Stimulated activated CD4-positive, alpha-beta T cell treated with anti-CD3 and anti-CD28 coated beads, Interleukin-12 subunit alpha, Interleukin-12 subunit beta, amount 100 ng/mL, for 48 hours (primary cell): Measurements from ENCODE around the gene KCNN1.
A peak's percentile ranks its signal among the peaks of the same experiment; 100 is the strongest.
"Not testable (repeated sequence)": the region's sequence is repeated elsewhere in the genome, so short reads cannot be mapped to it uniquely, and the experiment has no call there.

ENCODE experiments used
- DNase-seq, 3 donors: peaks; one replicate each; pipeline ENCODE4 v3.0.0-alpha.2; 2020; ENCODE audit warnings: low read depth in 2 of 3, low spot score in 1 of 3

KCNN1 gene

DNA sequence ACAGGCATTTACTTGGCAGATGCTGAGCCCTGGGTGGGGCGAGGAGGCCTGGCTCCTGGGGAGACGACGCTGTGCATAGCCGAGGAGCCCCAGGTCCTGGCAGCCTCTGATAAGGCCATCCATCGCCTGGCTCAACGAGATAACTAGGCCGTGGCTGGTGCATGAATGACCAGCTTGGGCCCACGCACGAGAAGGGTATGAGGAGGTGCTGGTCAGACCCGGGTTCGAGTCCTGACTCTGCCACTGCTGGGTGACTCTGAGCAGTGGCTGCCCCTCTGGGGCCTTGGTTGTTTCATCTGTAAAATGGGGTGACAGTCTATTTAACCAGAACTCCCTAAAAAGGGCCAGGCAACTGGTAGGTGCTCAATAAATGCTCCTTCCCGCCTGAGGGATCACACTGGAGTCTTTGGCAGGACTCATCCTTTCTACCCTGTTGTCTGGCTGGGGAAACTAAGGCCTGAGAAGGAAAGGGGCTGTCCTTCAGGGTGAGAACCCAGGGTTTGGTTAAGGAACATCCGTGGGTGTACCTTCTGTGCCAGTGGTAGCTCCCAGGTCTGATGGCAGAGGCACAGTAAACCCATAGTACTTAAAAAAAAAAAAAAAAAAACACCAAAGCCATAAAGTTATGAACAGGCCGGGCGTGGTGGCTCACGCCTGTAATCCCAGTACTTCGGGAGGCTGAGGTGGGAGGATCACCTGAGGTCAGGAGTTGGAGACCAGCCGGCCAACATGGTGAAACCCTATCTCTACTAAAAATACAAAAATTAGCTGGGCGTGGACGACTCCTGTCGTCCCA, 33.0 kb downstream of the KCNN1 start:
- DNase-seq = no peak

DNA sequence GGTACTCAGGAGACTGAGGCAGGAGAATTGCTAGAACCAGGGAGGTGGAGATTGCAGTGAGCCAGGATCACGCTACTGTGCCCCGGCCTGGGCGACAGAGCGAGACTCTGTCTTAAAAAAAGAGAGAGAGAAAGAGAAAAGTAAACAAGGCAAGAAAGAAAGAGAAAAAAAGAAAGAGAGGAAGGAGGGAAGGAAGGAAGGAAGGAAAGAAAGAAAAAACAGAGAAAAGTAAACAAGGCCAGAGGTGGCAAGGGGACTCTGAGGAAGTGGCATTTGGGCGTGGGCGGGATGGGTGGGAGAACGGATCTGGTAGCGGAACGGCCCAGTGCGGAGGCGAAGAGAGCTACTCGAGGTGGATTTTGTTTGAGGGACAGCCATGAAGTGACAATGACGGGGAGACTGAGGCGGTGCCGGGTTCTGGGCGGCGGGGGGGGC, 33.6 kb downstream of the KCNN1 start:
- DNase-seq = no peak

DNA sequence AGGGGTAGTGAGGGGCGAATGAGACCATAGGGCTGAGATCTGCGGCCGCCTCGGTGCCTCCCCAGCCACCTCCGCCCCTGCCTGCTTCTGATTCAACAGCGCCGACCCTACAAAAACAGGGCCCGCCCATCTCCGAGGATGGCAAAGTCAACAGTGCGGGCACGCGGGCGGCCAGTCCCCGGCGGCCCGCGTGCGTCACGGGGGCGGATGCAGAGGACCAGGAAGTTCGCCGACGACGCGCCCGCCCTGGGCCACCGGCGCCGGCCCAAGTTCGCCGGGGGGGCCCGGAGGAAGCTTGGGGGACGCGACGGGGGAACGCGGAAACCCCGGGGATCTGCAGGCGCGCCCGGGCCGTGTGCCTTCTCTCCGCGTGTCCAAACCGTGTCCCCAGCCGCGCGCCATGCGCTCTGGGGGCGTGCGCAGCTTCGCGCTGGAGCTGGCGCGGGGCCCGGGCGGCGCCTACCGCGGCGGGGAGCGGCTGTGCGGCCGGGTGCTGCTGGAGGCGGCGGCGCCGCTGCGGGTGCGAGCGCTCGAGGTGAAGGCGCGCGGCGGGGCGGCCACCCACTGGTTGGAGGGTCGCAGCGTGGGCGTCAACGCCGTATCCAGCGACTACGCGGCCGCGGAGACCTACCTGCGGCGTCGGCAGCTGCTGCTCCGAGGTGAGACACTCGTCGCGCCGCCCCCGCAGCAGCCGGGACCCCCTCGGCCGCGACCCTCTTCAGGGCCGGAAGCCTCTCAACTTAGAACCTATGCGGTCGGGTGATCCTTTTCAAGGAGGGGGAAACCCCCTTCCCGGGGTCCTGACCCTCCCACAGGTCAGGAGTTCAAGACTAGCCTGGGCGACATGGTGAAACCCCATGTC, 34.2 kb downstream of the KCNN1 start:
- DNase-seq = peak; percentile 77 to 84 (median 77)

DNA sequence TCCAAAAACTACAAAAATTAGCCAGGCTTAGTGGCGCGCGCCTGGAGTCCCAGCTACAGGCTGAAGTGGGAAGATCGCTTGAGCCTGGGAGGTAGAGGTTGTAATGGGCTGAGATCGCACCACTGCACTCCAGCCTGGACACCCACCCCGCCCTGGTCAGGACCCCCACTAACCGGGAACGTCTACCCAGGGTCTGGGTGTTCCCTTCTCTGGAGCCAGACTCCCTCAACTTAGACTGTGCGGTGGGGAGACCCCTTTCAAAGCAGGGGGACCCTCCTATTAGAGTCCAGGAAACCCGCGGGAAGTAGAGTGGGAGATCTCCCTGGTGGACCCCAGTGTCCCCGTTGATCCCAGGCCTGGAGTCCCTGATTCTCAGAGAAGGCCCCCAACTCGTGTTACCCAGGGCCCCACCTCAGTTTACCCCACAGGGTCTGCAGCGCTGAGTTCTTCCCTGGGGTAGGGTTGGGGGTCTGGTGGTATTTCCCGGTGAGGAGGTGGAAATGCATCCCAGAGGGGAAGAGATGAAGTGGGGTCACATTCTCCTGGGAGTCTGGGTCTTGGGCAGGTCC, 35.0 kb downstream of the KCNN1 start:
- DNase-seq = no peak

DNA sequence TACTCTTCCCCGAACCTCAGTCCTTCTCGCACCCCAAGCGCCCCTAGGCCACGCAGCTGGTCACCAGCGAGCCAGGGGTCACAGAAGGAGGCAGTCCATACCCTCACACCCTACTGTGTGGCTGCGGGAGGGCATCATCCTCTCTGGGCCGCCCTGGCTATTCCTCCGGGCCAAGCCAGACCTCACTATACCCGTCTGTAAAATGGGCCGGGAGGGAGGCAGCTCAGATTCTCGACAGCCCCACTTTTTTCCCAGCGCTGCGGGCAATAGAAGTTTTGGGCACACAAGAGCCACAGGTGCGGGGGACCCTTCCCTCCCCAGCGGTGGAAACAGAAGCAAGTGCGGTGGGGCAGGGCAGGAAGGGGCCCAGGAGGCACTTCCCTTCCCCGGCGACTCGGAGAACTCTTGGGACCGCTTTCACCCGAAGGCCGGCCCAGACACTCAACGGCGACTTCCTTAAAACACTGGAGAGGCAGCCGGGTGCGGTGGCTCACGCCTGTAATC, 35.5 kb downstream of the KCNN1 start:
- DNase-seq = peak in 1 of 3 donors; percentile 21

DNA sequence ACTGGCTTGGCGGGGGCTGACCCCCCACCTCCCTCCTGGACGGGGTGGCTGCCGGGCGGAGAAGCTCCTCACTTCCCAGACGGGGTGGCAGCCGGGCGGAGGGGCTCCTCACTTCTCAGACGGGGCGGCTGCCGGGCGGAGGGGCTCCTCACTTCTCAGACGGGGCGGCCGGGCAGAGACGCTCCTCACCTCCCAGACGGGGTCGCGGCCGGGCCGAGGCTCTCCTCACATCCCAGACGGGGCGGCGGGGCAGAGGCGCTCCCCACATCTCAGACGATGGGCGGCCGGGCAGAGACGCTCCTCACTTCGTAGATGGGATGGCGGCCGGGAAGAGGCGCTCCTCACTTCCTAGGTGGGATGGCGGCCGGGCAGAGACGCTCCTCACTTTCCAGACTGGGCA, 38.8 kb downstream of the KCNN1 start:
- not testable (repeated sequence) for DNase-seq

DNA sequence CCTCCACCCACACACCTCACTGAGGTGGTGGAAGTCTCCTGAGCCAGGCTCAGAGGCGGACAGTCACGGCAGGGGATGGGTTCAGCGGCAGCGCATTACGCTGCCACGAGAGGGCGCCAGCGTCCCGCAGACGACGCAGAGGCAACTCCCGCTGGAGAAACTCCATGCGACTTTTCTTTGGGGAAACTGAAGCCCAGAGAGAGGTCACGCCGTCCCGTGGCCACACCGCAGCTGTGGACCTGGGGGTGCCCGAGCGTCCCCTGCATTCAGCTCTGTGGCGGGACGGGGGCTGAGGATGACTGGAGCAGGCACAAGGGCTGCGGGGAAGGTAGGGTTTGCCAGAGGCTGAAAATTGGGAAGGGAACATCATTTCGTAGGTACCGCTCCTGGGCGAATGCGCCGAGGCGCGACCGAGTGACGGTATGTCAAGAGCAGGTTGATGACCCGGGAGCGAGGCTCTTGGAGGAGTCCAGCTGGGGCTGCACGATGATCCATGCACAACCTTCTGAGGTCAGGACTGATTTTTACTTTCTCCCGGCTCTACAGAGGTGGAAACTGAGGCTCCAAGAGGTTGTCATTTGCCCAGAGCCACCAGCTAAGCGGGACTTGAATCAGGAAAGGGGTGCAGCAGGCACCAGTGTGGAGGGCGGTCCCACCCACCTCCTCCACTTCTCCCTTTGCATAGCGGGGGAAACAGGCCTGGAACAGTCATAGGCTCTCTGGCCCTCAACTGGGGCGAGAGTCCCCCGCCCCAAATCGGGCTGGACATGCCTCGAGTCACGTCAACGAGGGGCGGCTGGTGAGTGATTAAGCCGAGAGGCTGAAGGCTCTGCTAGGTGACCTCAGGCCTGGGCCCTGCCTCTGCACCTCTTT, 40.4 kb downstream of the KCNN1 start:
- DNase-seq = peak; percentile 55 to 75 (median 74)

DNA sequence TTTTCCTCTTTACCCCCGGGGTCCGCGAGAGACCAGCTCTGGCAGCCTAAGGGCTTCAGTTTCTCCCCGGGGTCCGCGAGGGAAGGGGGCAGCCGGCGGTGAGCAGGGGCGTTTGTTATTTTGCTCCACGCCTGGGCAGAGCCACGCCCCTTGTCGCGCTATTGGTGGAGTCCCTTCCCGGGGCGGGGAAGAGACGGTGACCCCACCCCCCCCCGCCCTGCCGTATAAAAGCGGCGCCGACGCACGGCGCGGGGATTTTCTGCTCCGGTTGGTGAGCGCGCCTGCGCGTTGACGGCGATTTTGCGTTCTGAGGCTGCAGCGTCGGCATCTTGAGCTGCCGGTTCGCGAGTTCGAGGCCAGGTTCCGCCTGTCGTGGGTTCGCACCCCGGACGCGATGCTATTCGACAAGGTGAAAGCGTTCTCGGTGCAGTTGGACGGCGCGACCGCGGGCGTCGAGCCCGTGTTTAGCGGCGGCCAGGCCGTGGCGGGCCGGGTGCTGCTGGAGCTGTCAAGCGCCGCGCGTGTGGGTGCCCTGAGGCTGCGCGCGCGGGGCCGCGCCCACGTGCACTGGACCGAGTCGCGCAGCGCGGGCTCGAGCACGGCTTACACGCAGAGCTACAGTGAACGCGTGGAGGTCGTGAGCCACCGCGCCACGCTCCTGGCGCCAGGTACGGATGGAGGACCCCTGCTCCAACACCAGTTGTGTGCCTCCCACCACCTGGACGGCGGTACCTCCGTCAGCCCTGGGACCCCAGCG, 41.2 kb downstream of the KCNN1 start, which contains the start of gene ARRDC2:
Gene ARRDC2, plus strand, starts transcription at position 254 of the 757 bp plus-strand sequence. Its CDS starts 141 bp downstream, at position 395.
- peak; percentile 70 to 83 (median 83) for DNase-seq

DNA sequence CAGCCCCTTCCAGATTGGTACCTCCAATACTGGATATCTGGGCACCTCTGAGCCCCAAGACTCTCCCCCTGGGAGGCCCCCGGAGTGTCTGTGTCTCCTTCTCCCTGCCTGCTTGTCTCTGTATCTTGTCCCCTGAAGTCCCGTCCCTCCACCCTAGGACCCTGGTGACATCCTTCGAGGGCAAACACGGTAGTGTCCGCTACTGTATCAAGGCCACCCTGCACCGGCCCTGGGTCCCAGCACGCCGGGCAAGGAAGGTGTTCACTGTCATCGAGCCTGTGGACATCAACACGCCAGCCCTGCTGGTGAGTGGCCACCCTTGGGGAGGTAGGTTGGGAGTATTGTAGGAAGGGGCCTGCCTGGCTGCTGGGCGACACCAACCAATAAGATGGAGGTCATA, 41.9 kb downstream of the KCNN1 start:
- DNase-seq = no peak

DNA sequence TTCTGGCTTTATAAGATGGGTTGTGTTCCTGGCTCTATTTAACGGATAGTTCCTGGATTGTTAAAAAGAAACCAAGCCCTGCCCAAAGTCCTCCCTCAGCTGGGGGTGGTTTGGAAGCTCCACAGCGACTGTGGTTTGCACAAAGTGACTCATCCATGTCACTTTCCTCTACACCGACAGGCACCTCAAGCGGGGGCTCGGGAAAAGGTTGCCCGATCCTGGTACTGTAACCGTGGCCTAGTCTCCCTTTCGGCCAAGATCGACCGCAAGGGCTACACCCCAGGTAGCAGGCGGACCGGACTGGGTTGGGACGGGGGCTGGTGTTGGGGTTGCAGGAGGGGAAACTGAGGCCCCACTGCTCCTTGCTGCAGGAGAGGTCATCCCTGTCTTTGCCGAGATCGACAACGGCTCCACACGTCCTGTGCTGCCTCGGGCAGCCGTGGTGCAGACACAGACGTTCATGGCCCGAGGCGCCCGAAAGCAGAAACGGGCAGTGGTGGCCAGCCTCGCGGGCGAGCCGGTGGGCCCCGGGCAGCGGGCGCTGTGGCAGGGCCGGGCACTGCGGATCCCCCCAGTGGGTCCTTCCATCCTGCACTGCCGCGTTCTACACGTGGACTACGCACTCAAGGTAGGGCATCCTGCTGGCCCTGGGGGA, 42.6 kb downstream of the KCNN1 start:
- no peak for DNase-seq

DNA sequence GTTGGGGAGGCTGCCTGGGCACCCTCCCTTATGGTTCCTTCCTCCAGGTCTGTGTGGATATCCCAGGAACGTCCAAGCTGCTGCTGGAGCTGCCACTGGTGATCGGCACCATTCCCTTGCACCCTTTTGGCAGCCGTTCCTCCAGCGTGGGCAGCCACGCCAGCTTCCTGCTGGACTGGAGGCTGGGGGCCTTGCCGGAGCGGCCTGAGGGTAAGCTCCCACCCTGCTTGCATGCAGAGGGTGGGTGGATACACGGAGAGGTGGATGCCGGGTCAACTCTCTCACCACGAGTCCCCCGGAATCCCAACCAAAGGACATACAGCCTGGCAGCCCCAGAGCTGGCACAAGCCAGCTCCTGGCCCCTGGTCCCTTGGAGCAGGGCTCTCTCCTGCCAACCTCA, 43.2 kb downstream of the KCNN1 start:
- no peak for DNase-seq

DNA sequence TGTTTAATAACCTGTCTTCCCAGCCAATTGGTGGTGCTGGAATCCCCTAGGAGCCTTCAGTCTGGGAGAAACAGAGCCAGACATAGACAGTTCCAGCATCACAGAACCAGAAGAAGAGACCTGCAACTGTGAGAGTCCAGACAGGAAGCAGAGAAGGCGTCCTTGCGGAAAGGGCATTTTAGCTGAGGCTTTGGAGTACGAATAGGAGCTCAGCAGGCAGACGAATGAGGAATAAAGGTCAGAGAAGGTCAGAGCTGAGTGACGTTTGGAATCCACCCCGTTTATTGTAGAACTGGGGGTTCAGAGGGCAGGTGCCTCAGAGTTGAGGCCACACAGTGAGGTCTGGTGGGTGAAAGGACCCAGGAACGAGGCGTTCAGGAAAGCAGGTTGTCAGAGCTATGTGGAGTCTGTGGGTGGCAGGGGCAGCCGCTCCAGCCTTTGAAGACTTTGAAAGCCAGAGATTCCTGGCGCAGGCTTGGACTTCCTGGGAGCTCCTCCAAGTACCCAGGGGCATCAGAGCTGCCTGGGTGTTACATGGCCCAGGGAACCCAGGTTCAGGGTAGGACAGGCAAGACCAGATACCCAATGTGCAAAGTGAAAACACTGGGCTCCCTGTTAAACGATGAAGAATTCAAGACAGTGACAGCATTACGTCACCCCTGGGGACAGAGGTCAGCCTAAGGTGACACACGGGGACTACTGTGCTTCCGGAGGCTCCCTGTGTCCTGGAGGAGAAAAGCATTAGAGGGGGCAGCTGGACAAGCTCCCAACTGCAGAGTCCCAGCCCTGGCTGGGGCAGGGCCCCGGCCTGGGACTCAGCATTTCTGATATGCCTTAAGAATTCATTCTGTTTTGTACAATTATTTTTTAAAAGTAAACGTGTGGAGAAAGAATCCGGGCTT, 46.6 kb downstream of the KCNN1 start:
- no peak for DNase-seq

DNA sequence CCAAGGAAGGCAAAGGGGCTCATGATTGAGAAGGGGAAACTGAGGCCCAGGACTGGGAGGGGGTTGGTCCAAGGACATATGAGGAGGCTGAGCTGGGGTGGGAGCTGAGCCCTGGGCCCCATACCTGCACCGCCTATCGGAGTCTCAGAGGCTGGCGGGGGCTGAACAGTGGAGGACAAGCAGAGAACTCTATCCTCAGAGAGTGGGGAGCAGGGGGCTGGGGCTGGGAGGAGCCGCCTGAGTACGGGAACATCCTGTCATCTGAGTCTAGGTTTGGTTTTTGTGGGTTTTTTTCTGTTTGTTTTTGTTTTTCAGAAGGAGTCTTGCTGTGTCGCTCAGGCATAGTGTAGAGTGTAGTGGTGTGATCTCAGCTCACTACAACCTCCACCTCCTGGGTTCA, 47.3 kb downstream of the KCNN1 start:
- DNase-seq = no peak

DNA sequence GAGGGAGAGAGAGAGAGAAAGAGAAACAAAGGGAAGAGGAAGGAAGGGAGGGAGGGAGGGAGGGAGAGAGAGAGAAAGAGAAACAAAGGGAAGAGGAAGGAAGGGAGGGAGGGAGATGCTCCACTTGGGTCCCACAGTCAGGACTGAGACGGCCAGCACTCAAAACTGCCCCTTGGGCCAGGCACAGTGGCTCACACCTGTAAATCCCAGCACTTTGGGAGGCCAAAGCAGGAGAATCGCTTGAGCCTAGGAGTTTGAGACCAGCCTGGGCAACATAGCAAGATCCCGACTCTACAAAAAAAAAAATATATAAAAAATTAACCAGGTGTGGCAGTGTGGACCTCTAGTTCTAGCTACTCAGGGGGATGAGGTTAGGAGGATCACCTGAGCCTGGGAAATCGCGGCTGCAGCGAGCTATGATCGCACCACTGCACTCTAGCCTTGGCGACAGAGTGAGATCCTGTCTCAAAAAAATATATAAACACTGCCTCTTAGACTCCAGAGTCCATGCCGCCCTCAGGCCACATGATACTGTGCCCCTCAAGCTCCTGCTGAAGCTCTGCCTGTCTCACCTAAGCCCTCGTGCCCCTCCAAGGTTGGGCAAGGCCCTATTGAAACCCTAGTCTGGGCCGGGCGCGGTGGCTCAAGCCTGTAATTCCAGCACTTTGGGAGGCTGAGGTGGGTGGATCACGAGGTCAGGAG, 49.5 kb downstream of the KCNN1 start:
- DNase-seq = no peak

DNA sequence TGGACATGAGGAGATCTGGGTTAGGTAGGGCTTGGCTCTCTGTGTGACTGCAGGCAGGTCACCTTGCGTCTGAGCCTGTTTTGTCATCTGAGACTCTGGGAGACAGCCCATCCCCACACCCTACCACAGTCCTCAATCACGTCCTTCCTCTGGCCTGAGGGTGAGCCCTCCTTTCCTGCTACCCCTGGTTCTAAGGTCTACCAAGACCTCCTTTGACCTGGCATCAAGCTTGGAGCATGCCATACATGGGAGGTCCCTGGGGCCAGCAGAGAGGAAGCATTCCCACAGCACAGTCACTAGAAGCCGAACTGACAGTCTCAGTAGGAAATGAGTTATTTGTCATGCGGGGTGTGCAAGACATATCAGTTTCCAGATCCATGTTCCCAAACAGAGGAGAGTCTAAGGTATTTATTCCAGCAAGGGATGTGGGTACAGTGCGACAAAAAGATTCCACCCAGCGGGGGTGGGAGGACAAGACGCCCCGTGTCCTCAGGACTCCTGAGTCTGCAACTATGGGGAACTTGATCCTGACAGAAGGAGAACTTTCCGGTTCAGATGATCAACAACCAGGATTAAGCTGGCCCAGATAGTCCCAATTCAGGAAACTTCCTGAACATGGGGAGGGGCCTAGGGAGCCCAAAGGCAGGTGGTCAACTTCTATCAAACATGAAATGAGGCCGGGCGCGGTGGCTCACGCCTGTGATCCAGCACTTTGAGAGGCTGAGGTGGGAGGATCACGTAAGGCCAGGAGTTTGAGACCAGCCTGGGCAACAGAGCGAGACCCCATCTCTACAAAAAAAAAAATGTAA, 50.6 kb downstream of the KCNN1 start:
- no peak for DNase-seq

DNA sequence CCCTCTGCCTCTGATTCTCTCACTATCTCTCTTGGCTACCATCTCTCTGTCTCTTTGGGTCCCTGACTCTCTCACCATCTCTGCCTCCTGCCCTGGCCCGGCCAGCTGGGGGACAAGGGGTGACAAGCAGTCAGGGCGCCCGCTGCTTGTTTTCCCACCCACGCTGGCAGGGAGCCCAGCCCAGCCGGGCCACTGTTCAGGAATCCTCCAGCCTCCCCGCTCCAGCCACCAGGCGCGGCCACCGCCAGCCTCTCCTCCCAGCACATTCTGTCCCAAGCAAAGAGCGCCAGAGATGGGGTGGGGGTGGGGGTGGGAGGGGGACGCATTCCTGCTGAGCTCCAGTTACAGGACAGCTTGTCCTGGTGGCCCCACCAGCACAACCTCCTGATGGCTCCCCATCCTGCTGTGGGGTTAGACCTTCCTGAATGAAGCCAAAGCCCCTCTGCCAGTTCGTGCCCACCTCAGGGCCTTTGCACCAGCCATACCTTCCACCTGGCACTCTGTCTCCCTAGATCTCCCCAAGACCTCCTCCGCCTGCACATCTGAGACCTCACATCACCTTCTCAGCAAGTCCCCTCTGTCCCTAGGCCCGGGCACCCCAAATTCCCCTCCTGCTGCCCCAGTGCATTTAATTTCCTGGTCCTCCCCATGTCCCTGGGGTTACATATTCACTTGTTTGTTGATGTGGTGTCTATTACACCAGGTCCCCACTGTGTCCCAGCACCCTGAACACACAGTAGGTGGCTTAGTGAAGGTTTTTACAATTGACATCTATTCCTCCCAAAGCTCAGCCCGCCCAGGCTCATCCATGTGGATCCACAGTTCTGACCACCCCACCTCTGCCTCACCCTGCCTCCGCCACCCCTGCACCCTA, 53.5 kb downstream of the KCNN1 start:
- no peak for DNase-seq
